ENCODE data around the gene SPG11. TPM values are rescaled to one million over a fixed set of nuclear protein-coding genes. Genes with fewer than 3 reads are reported as not detected.
A peak's percentile ranks its signal among the peaks of the same experiment; 100 is the strongest.

The SPG11 gene
- total and polyA plus RNA-seq, 9 of the 15 experiments (the other 6 are each of a cell fraction or from before 2014, with no cell fraction given), result 23.3 to 71.2 (median 45.6) TPM

- TF ChIP-seq SRSF3 (IDR thresholded peaks at IDR 0.05; ENCODE audit: insufficient read depth, low read length) (no peak), CSDE1 (IDR thresholded peaks at IDR 0.05) (no peak), ZNF699 (CRISPR knock-in tag; IDR thresholded peaks at IDR 0.05; ENCODE audit: insufficient replicate concordance) (no peak), KLF13 (tag; IDR thresholded peaks at IDR 0.05; ENCODE audit: borderline replicate concordance, low read depth) (0 out of 2 replicates have a peak, but pooled peaks have one; percentile 12), FOXK2 (conservative IDR thresholded peaks at IDR 0.05 in 1 of 2, IDR thresholded peaks at IDR 0.05 in 1 of 2; ENCODE audit: low read depth in 2 of 2) (no peak), EP300 (IDR thresholded peaks at IDR 0.05; ENCODE audit: low read length) (no peak), XRCC4 (IDR thresholded peaks at IDR 0.05; ENCODE audit: extremely low read depth, insufficient read depth, insufficient read length) (no peak), PRPF4 (IDR thresholded peaks at IDR 0.05; ENCODE audit: insufficient read depth, low read depth, low read length, poor library complexity, severe bottlenecking) (no peak), HSF4 (CRISPR knock-in tag; IDR thresholded peaks at IDR 0.05; ENCODE audit: borderline replicate concordance) (no peak), MED1 (CRISPR knock-in tag; IDR thresholded peaks at IDR 0.05; ENCODE audit: borderline replicate concordance) (no peak), BRF2 (IDR thresholded peaks at IDR 0.05; ENCODE audit: borderline replicate concordance, insufficient read depth, insufficient read length) (no peak), DMBX1 (CRISPR knock-in tag; IDR thresholded peaks at IDR 0.05; ENCODE audit: borderline replicate concordance) (no peak), HNRNPK (IDR thresholded peaks at IDR 0.05; ENCODE audit: low read depth, low read length, poor library complexity, severe bottlenecking) (no peak), HOXB6 (CRISPR knock-in tag; IDR thresholded peaks at IDR 0.05; ENCODE audit: borderline replicate concordance) (no peak), ATF2 (CRISPR knock-in tag; IDR thresholded peaks at IDR 0.05) (no peak), PHF8 (IDR thresholded peaks at IDR 0.05; ENCODE audit: borderline replicate concordance, low read length) (peak; percentile 80), ZNF398 (CRISPR knock-in tag; IDR thresholded peaks at IDR 0.05) (no peak), FOXP4 (CRISPR knock-in tag; IDR thresholded peaks at IDR 0.05; ENCODE audit: borderline replicate concordance) (no peak), ZNF551 (CRISPR knock-in tag; IDR thresholded peaks at IDR 0.05) (no peak)
Observed at GRCh38 chr15:44536302-44536961, 127.0 kb downstream of the SPG11 start (continued).

Data from K562 (cell line).